ENCODE measurements around the gene MIF. TPM values are rescaled to one million over a fixed set of nuclear protein-coding genes. Genes with fewer than 3 reads are reported as not detected.
A peak's percentile ranks its signal among the peaks of the same experiment; 100 is the strongest.

The MIF gene
- total and polyA plus RNA-seq, 2 of the 4 experiments (the other 2 are of a cell fraction) = 123 to 530 TPM

GRCh38 chr22:23874871-23875270 is 19.3 kb upstream of the MIF start:
- no peak overlapping the region for H3K18ac ChIP-seq (ENCODE audit: low read depth, low read length)
- peaks cover 8% of the 10 kb centered on the region; the same call in 1 of the 2 replicates for H3K9me1 ChIP-seq (ENCODE audit: insufficient read depth, low read length)
- TF ChIP-seq NFE2L2 (IDR thresholded peaks at IDR 0.05; ENCODE audit: low read depth, low read length) (no peak), MAFK (IDR thresholded peaks at IDR 0.05; ENCODE audit: low read depth, low read length) (no peak), CEBPB (IDR thresholded peaks at IDR 0.05; ENCODE audit: low read depth, low read length) (no peak), FOS (IDR thresholded peaks at IDR 0.05; ENCODE audit: low read depth, low read length) (no peak), SMC3 (IDR thresholded peaks at IDR 0.05; ENCODE audit: low read depth, low read length) (no peak), CHD1 (IDR thresholded peaks at IDR 0.05; ENCODE audit: low read depth, low read length) (no peak), POLR2A (IDR thresholded peaks at IDR 0.05; ENCODE audit: low read depth, low read length) (no peak), BHLHE40 (IDR thresholded peaks at IDR 0.05; ENCODE audit: low read depth, low read length) (no peak), RCOR1 (IDR thresholded peaks at IDR 0.05; ENCODE audit: insufficient replicate concordance, low read length) (no peak), USF2 (IDR thresholded peaks at IDR 0.05; ENCODE audit: low read depth, low read length) (no peak)
- TF ChIP-seq, protein P1, sequence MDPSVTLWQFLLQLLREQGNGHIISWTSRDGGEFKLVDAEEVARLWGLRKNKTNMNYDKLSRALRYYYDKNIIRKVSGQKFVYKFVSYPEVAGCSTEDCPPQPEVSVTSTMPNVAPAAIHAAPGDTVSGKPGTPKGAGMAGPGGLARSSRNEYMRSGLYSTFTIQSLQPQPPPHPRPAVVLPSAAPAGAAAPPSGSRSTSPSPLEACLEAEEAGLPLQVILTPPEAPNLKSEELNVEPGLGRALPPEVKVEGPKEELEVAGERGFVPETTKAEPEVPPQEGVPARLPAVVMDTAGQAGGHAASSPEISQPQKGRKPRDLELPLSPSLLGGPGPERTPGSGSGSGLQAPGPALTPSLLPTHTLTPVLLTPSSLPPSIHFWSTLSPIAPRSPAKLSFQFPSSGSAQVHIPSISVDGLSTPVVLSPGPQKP (IDR thresholded peaks at IDR 0.05; ENCODE audit: borderline replicate concordance, low read depth, low read length) = no peak
- no peak overlapping the region for H3K4me3 ChIP-seq (ENCODE audit: insufficient read depth, low read depth, low read length)
- H3K4ac ChIP-seq (ENCODE audit: low read depth, low read length) = no peak overlapping the region
- DNase-seq (no peak), ATAC-seq (ENCODE audit: low read depth) (no peak)
- in situ Hi-C loops (cut with MboI; ENCODE audit: low sequenced_read_pairs) = loop anchor here (5.0 kb wide), 1 partner anchor 62 kb away; no protein-coding TSS in a partner anchor
- dilution Hi-C loops (cut with HindIII; ENCODE audit: low sequenced_read_pairs, unreplicated experiment) = no loop called here
- H3K27me3 ChIP-seq (ENCODE audit: control insufficient read depth, insufficient read depth, low read length) = no peaks in the 10 kb centered on the region
- WGBS, 2 experiments (ENCODE audit: extremely low coverage in 2 of 2, insufficient read length in 1 of 2) = 83% methylated on average over 1 of the region's 4 CpGs; no CpG with 5 or more reads in 1 of the 2 experiments
- H2AK5ac ChIP-seq (ENCODE audit: low read depth, low read length) = no peak overlapping the region
- peaks cover 2% of the 10 kb centered on the region for H3K36me3 ChIP-seq (ENCODE audit: control insufficient read depth, insufficient read depth, low read length)
- no peaks in the 10 kb centered on the region for H4K20me1 ChIP-seq (ENCODE audit: insufficient read depth, low read length)
- peak overlapping the region; percentile 77 for H2AK9ac ChIP-seq (replicated peaks; ENCODE audit: low read depth, low read length, poor library complexity)
- no peaks in the 10 kb centered on the region for H3K4me1 ChIP-seq (ENCODE audit: control insufficient read depth, insufficient read depth, low read length)
- H2BK20ac ChIP-seq (ENCODE audit: low read depth, low read length) = no peak overlapping the region
- ChIA-PET POLR2A (ENCODE audit: unreplicated experiment) (no interaction called here), CTCF (interaction anchor here (0.6 kb wide), 1 partner anchor 15 kb away, joined by 3 read pairs; no protein-coding TSS in a partner anchor)
- no peak overlapping the region for H3K23ac ChIP-seq (ENCODE audit: low read depth, low read length)
- no peaks in the 10 kb centered on the region for H3K9me3 ChIP-seq (ENCODE audit: control insufficient read depth, insufficient read depth, low read length)
- no peak overlapping the region for H3K14ac ChIP-seq (replicated peaks; ENCODE audit: low read depth, low read length)
- H3K79me1 ChIP-seq (ENCODE audit: low read depth in 1 of 2, low read length in 2 of 2) = no peaks in the 10 kb centered on the region
- no peak overlapping the region for H2BK120ac ChIP-seq (ENCODE audit: low read depth, low read length)
- no peak overlapping the region for H4K8ac ChIP-seq (ENCODE audit: low read depth in 2 of 2, low read length in 2 of 2)
- H2BK5ac ChIP-seq (ENCODE audit: low read depth, low read length, poor library complexity, severe bottlenecking) = no peak overlapping the region
- no peak overlapping the region for H2BK15ac ChIP-seq (ENCODE audit: low read depth, low read length)
- H2AFZ ChIP-seq (replicated peaks; ENCODE audit: low read length, poor library complexity) = no peak overlapping the region
- H3K4me2 ChIP-seq (ENCODE audit: low read depth, low read length) = no peak overlapping the region
- no peak overlapping the region for H4K5ac ChIP-seq (ENCODE audit: low read depth, low read length)
- intact Hi-C loops (cut with micrococcal nuclease) = no loop called here
- H3K27ac ChIP-seq (ENCODE audit: insufficient read depth, low read length) = no peak overlapping the region
- no TSS peak for BruUV-seq (replicated peaks)
- H3K9ac ChIP-seq (ENCODE audit: low read depth, low read length) = no peak overlapping the region
- H3K56ac ChIP-seq (ENCODE audit: extremely low read depth, insufficient read depth, low read length) = no peak overlapping the region
- H4K91ac ChIP-seq (ENCODE audit: insufficient read depth, low read depth, low read length) = no peak overlapping the region
